ENCODE results near the gene PLBD1.
A peak's percentile ranks its signal among the peaks of the same experiment; 100 is the strongest.

Gene PLBD1

DNA sequence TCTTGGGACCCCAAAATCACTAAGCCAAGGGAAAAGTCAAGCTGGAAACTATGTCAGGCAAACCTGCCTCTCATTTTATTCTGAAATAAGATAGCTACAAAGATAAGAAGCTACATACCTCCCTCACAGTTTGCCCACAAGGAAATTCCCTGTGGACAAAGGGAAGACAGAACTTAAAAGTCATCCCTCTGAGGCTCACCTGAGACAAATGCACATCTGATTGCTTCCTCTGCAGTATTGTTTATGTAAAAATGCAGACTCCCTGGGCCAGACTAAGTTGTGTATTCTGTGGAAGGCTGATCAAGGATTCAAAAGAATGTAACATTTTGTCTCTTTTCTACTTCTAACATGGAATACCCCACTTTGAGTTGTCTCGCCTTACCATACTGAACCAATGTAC lies 2.5 kb upstream of the PLBD1 start:
- no peak for DNase-seq (ENCODE audit: low read depth)

GRCh38 chr12:14564336-14564959 lies 3.2 kb downstream of the PLBD1 start:
- DNase-seq (ENCODE audit: low read depth) = no peak

DNA sequence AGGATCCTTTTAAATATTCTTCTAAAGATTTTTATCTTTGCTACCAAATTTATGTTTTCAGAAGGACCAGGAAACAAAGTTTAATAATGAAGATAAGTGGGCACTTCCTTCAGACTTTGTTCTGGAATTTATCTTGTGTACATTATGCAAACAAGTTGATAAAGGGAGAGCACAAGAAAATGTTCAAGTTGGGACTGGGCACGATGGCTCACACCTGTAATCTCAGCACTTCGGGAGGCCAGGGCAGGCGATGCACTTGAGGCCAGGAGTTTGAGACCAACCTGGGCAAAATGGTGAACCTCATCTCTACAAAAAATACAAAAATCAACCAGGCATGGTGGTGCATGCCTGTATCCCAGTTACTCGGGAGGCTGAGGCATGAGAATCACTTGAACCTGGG lies 4.6 kb downstream of the PLBD1 start:
- no peak for DNase-seq (ENCODE audit: low read depth)

- no peak for DNase-seq (ENCODE audit: low read depth)
Observed at GRCh38 chr12:14562279-14562678, 5.4 kb downstream of the PLBD1 start.

DNA sequence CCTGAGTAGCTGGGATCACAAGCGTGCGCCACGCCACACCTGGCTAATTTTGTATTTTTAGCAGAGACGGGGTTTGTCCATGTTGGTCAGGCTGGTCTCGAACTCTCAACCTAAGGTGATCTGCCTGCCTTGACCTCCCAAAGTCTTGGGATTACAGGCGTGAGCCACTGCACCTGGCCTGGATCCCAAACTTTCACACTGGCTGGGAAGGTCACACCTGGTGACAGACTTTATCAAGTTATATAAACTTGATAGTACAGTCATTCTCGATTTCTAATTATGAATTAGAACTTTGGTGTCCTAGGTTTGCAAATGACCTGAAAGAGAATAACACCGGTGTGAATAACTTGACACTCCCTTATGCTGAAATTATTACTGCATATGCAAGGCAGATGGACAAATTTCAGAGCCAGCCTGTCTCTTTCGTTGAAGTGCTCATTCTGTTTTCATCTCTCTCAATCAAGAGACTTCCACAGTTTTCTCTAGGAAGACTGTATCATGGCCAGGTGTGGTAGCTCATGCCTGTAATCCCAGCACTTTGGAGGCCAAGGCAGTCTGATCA lies 5.9 kb downstream of the PLBD1 start:
- DNase-seq (ENCODE audit: low read depth) = no peak

- no peak for DNase-seq (ENCODE audit: low read depth)
Observed at GRCh38 chr12:14560904-14561574, 6.6 kb downstream of the PLBD1 start.

DNA sequence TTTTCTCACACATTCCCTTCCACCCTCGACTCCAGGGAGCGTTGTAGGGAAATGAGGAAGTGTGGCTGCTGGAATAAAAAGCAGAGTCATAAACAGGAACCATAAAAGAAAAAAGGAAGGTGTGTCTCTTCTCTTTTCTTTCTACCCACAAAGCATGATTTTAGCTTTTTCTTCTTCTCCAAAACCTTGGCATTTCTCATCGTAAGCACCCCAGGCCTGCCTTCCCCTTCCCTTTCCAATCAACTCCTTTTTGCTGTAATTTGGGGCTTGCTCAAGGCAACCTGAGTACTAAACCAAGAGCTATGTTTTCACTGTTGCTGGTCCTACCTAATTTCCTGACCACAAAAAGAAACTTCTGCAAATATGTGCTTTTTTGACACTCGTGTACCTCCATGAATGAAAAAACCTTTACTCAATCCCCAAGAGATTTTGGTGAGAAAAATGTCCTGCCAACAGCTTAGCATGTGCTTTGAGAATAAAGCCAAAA lies 9.2 kb downstream of the PLBD1 start:
- no peak for DNase-seq (ENCODE audit: low read depth)

DNA sequence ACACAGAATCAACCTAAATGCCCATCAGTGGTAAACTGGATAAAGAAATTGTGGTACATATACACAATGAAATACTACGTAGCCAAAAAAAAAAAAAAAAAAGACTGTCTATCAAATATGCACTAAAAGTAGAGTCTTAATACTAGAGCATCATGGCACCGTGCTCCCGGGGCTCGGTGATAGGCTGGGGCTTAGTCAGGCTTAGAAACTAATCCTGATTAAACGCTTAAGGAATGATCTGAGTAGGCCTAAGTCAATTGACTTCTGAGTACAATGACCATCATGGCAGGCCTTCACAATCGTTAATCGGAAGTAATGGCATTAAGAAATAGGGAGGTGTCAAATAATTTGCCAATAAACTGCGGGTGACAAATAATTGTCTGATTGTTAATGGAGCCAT lies 9.7 kb downstream of the PLBD1 start:
- no peak for DNase-seq (ENCODE audit: low read depth)

DNA sequence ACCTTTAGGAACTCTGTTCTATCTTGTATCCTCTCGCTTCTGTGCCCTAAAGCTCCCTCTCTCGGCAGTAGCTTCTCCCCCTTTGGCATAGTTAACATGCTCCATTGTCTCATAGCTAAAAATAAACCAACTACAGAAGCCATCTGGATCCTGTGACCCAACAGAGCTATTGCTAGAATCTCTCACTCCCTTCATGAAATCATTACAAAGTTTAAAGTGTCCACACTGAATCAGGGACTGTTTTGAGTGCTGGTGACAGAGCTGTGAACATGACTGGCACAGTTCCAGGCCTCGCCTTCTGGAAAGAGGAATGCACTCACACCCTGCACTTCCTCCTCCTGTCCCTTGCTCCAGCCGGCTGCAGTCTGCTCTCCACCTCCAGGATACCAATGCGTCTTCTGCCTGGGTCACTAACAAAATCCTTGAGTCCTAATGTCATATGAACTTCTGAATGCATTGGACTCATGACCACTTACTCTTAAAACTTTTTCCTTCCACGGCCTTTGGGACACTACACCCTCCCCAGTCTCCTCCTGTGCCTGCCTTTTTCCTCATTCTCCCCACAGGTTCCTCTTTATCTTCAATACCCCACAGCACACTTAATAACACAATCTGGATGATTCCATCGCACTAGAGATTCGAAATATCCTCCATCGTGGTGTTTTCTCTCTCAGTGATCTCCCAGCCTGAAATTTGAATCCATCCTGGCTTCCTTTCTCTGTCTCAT lies 13.2 kb downstream of the PLBD1 start:
- no peak for DNase-seq (ENCODE audit: low read depth)

DNA sequence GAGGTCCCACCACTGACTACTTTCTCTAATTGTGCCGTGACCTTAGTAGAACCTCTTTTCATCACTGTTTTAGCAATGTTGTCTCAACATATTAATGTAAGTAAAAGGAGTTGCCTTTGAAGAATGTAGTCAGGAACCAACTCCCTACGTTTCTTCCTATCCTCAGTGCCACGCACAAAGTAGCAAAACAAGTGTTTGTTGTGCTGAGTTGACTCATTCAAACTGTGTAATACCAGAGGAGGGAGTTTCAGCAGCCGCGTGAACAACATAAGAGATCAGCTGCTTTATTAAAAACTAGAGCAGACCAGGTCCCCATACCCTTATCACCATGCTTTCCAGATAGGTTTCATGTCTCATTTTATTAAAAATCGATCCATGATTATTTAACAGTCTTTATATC lies 19.1 kb downstream of the PLBD1 start:
- DNase-seq (ENCODE audit: low read depth) = no peak

- DNase-seq (ENCODE audit: low read depth) = no peak
Observed at GRCh38 chr12:14547571-14547970, 20.1 kb downstream of the PLBD1 start.

DNA sequence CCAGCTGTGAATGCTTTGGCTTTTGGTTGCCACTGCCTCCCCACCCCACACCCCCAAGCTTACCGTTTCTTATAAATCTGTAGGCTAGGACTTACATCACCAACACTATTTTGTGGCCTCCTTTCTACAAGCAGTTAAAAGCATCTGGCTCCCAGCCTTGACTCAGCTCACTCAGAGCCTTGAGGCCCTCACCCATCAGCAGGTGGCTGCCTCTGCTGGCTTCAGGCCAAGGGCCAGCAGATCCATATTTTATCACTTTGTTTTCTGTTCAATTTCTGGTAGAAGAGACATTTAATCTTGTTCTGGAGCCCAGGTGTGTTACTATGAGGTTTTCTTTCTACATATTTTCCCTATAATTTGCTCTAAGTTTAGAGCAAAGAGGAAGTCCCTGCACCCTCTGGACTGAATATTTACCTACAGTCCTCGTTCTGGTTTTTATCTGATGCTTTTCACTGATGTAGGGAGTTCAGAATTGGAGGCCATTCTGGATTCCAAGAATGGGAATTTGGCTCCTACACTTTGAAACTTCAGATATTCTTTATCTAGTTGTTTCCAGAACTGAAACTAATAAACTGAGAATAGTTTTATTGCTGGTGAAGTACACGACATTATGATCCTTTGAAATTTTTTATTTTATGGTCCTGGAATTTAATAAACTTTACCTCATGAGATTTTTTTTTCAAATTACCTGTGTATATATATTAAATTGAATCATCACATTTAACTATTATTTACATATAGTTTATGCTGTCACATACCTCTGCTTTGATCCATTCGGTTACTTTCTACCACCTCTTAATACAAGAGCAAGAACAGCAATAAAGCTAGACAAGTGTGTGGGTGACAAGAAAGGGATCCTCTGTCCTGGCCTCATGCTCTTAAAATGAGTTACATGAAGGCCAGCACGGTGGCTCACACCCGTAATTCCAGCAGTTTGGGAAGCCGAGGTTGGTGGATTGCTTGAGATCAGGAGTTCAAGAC lies 22.2 kb downstream of the PLBD1 start:
- DNase-seq (ENCODE audit: low read depth) = no peak

DNA sequence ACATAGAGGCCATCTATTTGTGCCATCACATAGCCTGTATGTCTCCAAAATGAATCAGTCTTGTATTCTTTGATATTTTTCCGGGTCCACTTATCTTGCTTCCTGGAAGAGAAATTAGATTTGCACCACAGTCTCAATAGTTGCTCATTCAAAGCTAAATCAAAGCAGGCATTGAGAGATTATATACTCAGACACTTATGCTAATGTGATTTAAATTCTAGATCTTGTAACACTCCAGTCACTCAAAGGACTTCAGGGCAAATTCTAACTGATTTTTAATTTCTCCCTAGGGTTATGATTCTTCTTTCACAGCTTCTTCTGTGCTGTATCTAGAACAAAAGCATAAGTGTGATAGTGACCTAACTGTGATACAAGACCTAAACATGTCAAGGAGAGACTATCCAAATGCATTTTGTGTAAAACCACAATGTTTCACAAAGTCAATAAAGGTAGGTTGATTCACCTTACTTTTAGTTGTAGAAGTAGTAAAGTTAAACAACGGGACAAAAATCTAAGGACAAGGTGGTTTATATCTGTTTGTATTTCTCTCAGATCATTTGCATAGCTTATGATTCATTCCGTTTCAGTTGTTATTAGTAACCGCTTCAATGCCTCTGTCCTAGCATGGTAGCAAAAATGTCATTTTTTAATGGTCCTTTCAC lies 26.8 kb downstream of the PLBD1 start:
- DNase-seq (ENCODE audit: low read depth) = no peak

DNA sequence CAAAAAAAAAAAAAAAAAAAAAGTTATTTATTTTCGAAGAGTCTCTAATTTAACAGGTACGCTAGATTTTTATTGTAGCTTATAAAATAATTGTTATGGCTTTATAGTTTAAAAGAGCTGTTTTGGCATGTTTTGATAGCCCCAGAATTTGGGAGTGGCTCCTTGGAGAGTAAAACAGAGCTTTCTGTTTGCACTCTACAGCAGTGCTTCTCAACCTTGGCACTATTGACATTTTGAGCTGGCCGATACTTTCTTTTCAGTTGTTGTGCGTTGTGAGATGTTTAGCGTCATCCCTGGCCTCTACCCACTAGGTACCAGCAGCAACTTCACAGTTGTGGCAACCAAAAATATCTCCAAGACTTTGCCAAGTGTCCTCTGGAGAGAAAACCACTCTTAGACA lies 30.6 kb downstream of the PLBD1 start:
- no peak for DNase-seq (ENCODE audit: low read depth)

DNA sequence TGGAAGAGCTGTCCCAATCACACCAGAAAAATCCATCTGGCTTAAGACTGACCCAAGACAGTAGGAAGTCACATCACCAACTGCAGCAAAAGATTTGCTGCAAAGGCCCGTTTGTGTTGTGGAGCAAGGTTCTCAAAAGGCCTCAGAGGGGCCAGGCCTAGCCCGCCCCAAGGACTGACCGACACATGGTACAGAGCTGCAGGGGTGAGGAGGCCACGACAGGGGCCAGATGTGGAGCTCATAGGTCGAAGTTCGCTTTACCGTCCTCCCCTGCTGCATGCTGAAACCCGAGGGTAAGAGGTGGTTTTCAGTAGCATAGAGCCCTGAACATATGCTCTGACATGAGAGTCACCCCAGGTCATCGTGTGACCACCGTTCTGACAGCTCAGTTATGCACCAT lies 35.5 kb downstream of the PLBD1 start:
- no peak for DNase-seq (ENCODE audit: low read depth)

GRCh38 chr12:14525964-14526363 lies 41.7 kb downstream of the PLBD1 start:
- DNase-seq (ENCODE audit: low read depth) = no peak

- no peak for DNase-seq (ENCODE audit: low read depth)
Observed at GRCh38 chr12:14521822-14522221, 45.9 kb downstream of the PLBD1 start.

GRCh38 chr12:14514946-14515345 lies 52.7 kb downstream of the PLBD1 start:
- DNase-seq (ENCODE audit: low read depth) = peak; percentile 13

DNA sequence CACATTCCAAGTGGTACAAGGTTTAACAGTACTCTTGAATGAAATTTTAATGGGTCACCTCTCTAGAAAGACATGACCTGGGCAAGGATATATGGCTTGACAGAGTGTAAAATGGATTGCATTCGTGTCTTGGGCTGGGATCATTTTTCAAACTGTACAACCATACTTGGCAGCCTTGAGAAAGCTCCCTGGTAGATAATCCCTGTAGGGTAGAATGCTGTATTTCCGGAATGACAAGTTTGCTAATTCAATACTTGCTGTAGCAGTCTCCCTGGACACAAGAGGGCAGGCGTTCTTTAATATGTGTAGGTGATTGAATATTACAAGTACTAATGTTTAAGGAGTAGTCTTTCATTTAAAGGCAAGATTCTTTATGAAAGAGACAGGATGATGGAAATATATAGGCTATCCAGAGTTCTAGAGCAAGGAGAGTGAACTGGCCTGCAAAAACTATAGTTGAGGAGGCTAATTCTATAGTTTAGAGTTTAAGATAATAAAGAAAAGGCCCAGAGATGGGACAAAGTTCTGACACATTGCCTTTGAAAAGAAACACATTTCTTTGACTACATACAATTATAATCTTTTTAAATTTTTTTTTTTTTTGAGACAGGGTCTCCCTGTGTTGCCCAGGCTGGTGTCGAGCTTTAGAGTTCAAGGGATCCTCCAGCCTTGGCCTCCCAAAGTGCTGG lies 53.4 kb downstream of the PLBD1 start:
- DNase-seq (ENCODE audit: low read depth) = peak; percentile 5

- DNase-seq (ENCODE audit: low read depth) = no peak
Observed at GRCh38 chr12:14510574-14510973, 57.1 kb downstream of the PLBD1 start.
